Hematopoietic multipotent progenitor cell treated with erythropoietin and hydrocortisone succinate and interleukin-3 and kit ligand, for 6 days (in vitro differentiated cells): ENCODE results near the gene PPT1.
A peak's percentile ranks its signal among the peaks of the same experiment; 100 is the strongest.

Experiments
- DNase-seq: peaks from one replicate; pipeline ENCODE4 v3.0.0-alpha.2; 2015

The PPT1 gene

DNA sequence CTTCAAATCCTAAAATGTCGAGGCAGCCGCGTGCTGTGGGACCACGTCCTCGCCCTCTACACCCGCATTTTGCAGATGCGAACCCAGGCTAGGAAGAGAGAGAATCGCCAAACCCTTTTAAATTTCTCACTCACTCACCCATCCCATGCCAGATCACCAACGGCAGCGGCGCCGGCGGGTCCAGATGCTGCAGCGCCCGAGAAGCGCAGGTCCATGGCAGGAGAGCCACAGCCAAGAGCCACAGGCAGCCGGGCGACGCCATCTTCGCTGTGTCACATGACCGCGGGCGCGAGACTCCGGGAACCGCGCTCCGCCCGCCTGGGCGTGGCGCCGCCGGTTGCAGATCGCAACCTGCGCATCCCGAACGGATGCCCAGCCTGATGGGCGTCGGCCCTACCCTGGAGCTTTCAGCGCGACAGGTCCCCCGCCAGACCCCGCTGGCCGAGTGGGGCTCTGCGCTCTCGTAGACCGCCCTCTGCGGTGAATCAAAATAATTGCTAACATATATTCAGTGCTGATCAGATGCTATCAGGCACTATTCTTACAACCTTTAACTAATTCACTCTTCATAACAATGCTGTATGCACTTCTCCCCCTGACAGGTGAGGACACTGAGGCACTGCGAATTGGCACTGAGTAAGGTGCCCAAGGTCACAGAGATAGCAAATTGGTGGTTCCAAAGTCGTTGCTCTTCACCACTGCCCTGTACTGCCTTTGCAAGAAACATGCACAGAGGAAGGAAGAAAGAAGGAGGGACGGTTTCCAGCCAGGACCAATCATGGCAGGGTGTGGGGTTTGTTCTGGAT is at the start of gene PPT1:
PPT1 (minus strand) TSS at position 276 of the 806 bp plus-strand sequence; CDS start at position 262, 14 bp downstream.
- peak; percentile 88 for DNase-seq

GRCh38 chr1:40143891-40144575 is 47.0 kb upstream of the PPT1 start:
- peak; percentile 93 for DNase-seq

DNA sequence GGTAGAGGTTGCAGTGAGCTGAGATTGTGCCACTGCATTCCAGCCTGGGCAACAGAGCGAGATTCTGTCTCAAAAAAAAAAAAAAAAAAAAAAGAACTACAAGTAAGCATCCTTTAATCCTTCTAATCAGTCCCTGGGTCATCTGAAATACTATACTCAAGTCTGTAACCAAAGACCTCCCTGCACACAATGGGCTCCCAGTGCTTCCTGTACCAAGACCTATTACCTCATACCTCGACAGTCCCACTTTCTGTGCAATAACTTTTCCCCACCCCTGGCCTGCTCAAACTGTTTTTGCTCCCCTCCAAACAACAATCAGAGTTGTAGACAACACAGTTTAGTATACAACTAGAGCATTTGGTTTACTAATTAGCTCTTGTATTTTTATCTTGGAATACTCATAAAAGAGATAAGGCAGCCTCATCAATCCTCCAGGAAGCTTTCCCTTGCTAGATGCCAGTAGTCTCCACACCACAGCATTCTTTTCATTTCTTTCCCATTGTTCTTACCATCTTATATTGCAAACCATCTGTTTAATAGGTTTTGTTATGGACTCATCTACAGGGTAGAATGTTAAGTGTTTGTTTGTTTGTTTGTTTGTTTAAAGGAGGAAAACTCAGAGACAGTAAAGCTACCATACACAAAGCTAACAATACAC is 45.0 kb upstream of the PPT1 start:
- DNase-seq = no peak

DNA sequence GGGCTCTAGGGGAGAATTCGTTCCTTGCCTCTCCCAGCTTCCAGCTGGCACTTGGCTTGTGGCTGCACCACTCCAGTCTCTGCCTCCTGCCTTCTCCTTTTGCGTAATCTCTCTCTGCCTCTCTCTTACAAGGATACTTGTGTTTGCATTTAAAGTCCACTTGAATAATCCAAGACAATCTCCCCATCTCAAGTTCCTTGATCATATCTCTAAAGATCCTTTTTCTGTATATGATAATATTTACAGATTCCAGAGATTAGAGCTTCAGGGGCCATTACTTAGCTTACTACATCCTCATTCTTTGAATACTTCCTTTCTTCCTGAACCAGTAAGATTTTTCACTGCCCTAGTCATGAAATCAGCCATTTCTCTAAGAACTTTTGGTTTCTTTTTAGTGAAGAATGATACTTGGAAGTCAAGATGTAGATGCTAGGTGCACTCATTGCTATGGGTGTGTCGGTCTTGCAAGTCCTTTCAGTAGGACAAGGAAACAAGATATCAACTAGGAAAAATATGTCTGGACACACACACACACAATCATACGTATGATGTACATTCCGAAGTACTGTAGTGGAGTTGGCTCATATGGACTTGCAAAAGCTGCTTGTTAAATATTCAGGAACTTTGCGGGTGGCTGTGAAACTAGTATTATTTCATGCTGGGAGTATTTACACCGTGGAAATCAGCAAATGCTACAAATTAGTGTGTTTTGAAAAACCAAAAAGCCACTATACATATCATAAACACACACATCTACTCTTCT is 43.3 kb upstream of the PPT1 start:
- DNase-seq = no peak

- no peak for DNase-seq
These were observed 36.8 kb upstream of the PPT1 start for GRCh38 chr1:40133839-40134238.

DNA sequence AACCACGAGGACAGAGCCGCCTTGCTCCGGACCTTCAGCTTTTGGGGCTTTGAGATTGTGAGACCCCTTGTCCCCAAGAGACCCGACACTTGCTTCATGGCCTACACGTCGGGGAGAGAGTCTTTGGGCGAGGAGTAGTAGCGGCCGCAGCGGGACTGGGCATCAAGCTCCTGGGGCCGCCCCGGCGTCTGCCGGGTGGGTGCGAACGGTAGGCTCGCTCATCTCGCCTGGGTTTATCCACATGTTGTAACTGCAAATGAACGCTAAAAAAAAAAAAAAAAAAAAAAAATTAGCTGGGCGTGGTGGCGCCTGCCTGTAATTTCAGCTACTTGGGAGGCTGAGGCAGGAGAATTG is 36.2 kb upstream of the PPT1 start:
- DNase-seq = no peak

DNA sequence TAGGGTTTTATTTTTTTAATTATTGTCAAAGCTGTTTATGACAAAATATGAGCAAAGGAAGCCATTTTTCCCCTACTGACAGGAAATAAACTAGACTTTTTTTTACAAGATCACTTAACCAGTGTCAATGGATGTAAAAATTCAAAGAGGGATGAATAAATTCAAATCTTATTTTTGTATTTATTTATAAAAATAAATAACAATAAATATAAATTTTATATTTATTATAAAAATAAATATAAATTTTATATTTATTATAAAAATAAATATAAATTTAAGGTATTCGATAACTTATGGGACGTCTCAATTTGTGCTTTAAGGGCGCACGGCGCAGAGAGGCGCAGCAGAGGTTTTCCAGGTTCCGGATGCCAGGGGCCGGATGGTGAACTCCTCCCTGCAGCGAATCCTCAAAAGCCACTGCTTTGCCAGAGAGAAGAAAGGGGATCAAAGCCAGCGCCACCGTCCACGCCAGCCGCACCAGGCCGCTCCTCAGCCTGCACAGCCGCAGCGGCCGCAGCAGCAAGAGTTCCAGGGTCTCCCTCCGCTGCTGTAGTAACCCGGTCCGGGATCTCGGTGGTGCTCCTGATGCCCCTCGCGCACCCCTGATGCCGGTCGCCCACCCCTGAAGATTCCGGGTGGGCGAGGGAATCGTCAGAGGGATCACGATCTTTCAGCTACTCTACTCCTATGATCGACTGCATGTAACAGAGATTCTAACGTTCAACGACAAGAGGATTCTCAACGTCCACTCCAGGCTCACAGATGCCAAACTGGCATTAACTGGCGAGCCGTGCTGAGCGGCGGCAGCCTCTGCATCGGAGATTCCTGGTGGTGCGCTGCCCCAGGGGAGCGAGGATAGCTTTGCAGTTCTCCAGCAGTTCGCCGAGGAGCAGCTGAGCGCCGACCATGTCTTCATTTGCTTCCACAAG is 35.6 kb upstream of the PPT1 start:
- no peak for DNase-seq

- peak; percentile 79 for DNase-seq
These were observed 33.8 kb upstream of the PPT1 start for GRCh38 chr1:40130892-40131291.

GRCh38 chr1:40122855-40123254 is 25.8 kb upstream of the PPT1 start:
- DNase-seq = peak; percentile 76

GRCh38 chr1:40120128-40120527 is 23.1 kb upstream of the PPT1 start:
- DNase-seq = no peak

DNA sequence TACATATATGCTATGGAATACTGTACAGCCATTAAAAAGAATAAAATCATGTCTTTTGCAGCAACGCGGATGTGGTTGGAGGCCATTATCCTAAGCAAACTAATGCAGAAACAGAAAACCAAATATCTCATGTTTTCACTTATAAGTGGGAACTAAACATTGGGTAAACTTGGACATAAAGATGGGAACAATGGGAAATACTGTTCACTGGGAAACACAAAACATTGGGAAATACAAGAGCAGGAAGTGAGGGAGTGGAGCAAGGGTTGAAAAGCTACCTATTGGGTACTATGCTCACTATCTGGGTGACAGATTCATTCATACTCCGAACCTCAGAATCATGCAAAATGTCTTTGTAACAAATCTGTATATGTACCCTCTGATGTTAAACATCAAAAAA is 17.3 kb upstream of the PPT1 start:
- DNase-seq = no peak

GRCh38 chr1:40110389-40110788 is 13.3 kb upstream of the PPT1 start:
- DNase-seq = no peak

DNA sequence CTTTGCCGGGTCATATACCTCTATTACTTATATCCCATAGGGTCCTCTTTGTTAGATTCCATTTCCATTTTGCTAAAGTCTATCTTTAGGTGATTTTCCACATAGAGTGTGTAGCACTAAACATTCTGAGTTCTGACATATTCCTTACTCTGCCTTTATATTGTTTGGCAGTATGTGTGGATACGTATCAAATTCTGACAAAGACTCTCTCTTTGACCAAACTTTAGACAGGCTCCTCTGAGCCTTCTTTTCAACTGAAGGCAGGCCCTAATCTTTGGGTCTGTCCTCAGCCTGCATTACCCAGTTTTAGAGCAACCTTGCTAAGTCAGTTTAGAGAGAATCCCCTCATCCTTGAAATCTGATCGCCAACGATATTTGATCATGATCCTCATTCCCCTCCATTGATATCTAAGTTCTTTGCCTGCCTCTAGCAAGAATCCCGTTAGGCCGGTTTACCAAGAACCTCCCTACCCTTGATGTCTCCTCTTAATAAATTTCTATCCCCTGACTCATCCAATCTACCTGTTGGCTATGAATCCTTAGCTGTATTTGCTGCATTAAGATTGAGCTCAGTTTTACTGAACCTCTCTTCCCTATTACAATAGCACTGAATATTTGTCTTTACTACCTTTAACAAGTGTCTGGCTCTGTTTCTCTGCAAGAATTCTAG is 10.4 kb upstream of the PPT1 start:
- DNase-seq = no peak

GRCh38 chr1:40105028-40105427 is 8.0 kb upstream of the PPT1 start:
- DNase-seq = no peak

DNA sequence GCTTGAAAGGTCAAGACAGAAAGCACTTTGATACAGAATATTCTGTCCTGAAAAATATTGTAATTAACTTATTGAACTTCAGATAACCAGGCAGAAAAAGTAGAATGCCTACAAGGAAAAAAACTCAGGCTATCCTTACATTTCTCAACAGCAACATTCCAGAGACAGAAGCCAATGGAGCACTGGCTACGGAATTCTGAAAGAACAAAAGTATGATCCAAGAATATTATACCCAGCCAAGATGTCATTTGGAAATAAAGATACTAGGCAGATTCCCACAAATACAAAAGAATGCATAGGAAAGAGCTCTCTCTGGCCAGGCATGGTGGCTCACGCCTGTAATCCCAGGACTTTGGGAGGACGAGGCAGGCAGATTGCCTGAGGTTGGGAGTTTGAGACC is 5.8 kb upstream of the PPT1 start:
- no peak for DNase-seq

- no peak for DNase-seq
These were observed 5.0 kb upstream of the PPT1 start for GRCh38 chr1:40102038-40102437.

DNA sequence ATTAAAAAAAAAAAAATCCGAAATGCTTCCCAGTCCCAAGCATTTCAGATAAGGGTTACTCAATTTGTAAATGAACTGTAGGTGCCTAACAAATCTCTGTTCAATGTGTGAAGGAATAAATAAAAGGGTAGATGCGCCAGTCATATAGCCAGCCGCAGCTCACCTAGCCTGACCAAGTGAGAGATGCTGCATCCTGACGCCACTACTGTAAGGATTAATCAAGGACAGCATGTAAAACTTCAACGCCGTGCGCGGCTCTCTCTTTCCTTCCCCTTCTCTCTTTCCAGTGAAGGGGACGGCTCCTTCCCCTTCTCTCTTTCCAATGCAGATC is 441 bp downstream of the PPT1 start:
- no peak for DNase-seq

DNA sequence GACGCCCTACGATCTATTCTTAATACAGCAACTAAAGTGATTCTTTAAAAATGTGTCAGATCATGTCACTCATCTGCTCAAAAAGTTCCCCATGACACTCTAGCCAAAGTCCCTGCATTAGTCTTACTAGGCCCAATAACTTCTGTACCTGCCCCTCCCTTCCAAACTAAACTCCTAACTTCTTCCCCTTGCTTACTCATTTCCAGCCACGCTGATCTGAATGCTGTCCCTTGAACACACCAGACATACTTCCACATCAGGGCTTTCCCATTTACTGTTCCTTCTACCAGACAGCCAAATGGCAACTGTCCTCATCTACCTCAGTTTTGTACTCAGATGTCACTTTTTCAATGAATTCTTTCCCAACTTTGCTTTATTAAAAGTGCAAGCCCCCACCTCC is 1.2 kb downstream of the PPT1 start:
- no peak for DNase-seq

DNA sequence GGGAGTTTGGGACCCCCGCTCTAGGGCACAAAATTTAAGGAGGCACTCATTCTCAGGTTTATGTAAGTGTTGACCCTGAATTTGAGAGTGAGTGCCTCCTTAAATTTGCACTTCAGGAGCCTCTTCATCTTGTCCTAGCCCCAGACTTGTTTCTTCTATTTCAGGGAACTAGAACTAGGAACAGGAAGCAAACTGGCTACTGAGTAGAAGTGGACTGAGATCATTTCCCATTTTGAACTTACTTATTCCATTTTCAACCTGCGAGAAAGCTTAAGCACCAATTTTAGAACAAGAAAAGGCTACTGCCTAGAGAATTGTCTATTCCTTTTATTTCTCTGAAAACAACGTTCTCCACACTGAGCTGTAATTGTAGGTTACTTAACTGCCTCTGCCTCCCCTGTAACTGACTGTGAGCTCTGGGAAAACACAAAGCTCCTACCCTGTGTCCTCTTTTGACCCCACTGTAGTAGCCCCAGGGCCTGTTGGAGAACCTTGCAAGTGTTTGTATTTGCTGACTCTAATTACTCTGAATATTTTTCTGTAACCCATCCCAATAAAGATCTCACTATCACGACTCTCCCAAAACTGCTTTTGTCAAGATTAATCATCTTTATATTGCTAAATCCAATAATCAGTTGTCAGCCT is 2.5 kb downstream of the PPT1 start:
- DNase-seq = no peak

DNA sequence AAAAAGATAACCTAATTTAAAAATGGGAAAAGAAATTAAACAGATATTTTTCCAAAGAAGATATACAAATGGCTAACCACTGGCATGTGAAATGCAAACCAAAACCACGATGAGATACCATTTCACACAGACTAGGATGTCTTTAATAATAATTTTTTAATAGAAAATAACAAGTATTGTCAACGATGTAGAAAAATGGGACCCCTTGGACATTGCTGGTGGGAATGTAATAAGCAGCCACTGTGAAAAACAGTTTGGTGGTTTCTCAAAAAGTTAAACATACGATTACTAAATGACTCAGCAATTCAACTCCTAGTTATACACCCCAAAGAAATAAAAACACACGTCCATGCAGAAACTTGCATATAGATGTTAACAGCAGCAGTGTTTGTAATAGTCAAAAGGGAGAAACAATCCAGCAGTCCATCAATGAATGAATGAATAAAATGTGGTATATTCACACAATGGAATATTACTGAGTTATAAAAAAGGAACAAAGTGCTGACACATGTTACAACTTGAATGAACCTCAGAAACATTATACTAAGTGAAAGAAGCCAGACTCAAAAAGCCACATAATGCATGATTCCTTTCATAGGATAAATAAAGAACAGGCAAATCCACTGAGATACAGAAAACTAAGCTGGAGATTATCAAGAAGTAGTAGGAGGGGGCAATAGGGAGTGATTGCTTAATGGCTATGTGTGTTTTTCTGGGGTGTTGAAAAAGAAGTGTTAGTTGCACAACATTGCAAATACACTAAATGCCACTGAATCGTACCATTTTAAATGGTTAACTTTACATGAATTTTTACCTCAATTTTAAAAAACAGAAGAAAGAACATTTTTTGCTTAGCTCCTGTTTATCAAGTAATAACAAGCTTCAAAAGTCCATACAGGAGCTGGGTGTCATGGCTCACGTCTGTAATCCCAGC is 4.1 kb downstream of the PPT1 start:
- no peak for DNase-seq
